HCT116 (cell line): ENCODE data around the gene RMI2.

Source experiments
- CEBPB ChIP-seq: IDR thresholded peaks from 2 replicates; pipeline ENCODE4 v1.6.1; 2012; ENCODE audit warnings: low read depth
- CTCF ChIP-seq, 3 experiments: fragments of 200-600 bp in 1 of 3; sonication (generic) in 1 of 3; IDR thresholded peaks in 2 of 3; conservative IDR thresholded peaks in 1 of 3; 2 replicates each; pipeline ENCODE4 v1.5.1; 2012 to 2017; ENCODE audit warnings: low read depth in 2 of 3, low read length in 2 of 3, antibody characterized with exemption in 1 of 3, borderline replicate concordance in 1 of 3, control low read depth in 1 of 3, mild to moderate bottlenecking in 1 of 3, mixed read lengths in 1 of 3, mixed run types in 1 of 3, moderate library complexity in 1 of 3; ENCODE audit not compliant: insufficient read depth in 1 of 3
- FOSL1 ChIP-seq: IDR thresholded peaks from 2 replicates; pipeline ENCODE4 v1.6.1; 2012; ENCODE audit warnings: low read depth
- JUND ChIP-seq: IDR thresholded peaks from 2 replicates; pipeline ENCODE4 v1.6.1; 2012
- POLR2A ChIP-seq: IDR thresholded peaks from 2 replicates; pipeline ENCODE4 v1.7.0; 2011; ENCODE audit warnings: borderline replicate concordance; ENCODE audit not compliant: insufficient read depth, insufficient read length; ENCODE audit errors: extremely low read depth
- POLR2AphosphoS5 ChIP-seq: IDR thresholded peaks from 2 replicates; pipeline ENCODE4 v1.6.1; 2011; ENCODE audit warnings: mild to moderate bottlenecking, low read depth, low read length, moderate library complexity
- SIN3A ChIP-seq: IDR thresholded peaks from 2 replicates; pipeline ENCODE4 v1.6.1; 2012; ENCODE audit warnings: low read depth
- SP1 ChIP-seq: IDR thresholded peaks from 2 replicates; pipeline ENCODE4 v1.6.1; 2012; ENCODE audit warnings: low read depth
- TCF7L2 ChIP-seq: IDR thresholded peaks from 2 replicates; pipeline ENCODE4 v1.7.0; 2011; ENCODE audit warnings: borderline replicate concordance, inconsistent platforms; ENCODE audit not compliant: insufficient read depth, insufficient read length; ENCODE audit errors: extremely low read depth
- ZBTB33 ChIP-seq: IDR thresholded peaks from 2 replicates; pipeline ENCODE4 v1.6.1; 2011; ENCODE audit warnings: mild to moderate bottlenecking, low read length, moderate library complexity; ENCODE audit not compliant: insufficient replicate concordance; ENCODE audit errors: extremely low read depth
- ZNF274 ChIP-seq: fragments of 200-500 bp; sonication (Bioruptor generic); IDR thresholded peaks from 2 replicates; pipeline ENCODE4 v1.6.1; 2014; ENCODE audit warnings: mild to moderate bottlenecking, low read depth, low read length, inconsistent platforms

DNA sequence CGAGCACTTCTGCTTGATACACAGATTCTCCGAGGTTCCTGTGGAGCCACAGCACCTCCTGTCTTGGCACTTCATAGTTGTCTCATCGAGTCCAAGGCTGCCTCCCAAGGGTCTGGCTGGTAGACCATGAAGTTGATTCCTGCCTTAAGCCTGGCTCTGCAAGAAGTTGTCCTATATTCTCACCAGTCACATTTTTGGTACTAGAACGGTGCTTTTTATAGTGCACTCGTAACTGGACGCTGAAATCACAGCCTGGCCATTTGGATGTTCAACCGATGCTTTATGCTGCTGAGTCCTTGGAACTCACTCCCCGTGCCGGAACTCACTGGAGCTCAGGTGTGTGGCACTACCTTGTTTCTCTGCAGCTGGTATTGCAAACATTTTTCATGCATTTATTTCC lies 35.6 kb downstream of the RMI2 start:
- TF ChIP-seq POLR2AphosphoS5 (no peak), CTCF (IDR thresholded peaks at IDR 0.05 in 2 of 3, conservative IDR thresholded peaks at IDR 0.05 in 1 of 3; ENCODE audit: borderline replicate concordance in 1 of 3, insufficient read depth in 1 of 3, low read depth in 2 of 3, low read length in 2 of 3) (no peak), JUND (no peak), ZNF274 (no peak), CEBPB (no peak), POLR2A (no peak), TCF7L2 (no peak), SIN3A (no peak), FOSL1 (no peak), SP1 (no peak), ZBTB33 (no peak)
